HepG2 (cell line): ENCODE results near the gene RECK. TPM values are rescaled to one million over a fixed set of nuclear protein-coding genes. Genes with fewer than 3 reads are reported as not detected.

ENCODE experiments used
- FOXA3 ChIP-seq: IDR thresholded peaks from 2 replicates; pipeline ENCODE4 v1.6.1; 2016; ENCODE audit warnings: missing genetic modification reagents, missing compliant biosample characterization
- GFI1 ChIP-seq: sonication (generic); formaldehyde crosslinking; IDR thresholded peaks from 2 replicates; pipeline ENCODE4 v1.5.0; 2020; ENCODE audit warnings: missing genetic modification reagents, mild to moderate bottlenecking, borderline replicate concordance
- GLI4 ChIP-seq: sonication (generic); formaldehyde crosslinking; IDR thresholded peaks from 2 replicates; pipeline ENCODE4 v1.5.1; 2020; ENCODE audit warnings: missing genetic modification reagents, mild to moderate bottlenecking, moderate library complexity, borderline replicate concordance
- HMG20A ChIP-seq: IDR thresholded peaks from 2 replicates; pipeline ENCODE4 v1.6.1; 2016; ENCODE audit warnings: borderline replicate concordance
- ISL2 ChIP-seq: sonication (generic); formaldehyde crosslinking; IDR thresholded peaks from 2 replicates; pipeline ENCODE4 v1.5.0; 2020; ENCODE audit warnings: missing genetic modification reagents
- NR2C2 ChIP-seq: sonication (generic); formaldehyde crosslinking; IDR thresholded peaks from 2 replicates; pipeline ENCODE4 v1.4.0; 2020; ENCODE audit warnings: missing genetic modification reagents, mild to moderate bottlenecking, moderate library complexity, borderline replicate concordance
- RBFOX2 ChIP-seq: fragments of 200-400 bp; formaldehyde crosslinking; IDR thresholded peaks from 2 replicates; pipeline ENCODE4 v1.6.1; 2017; ENCODE audit warnings: low read depth, mild to moderate bottlenecking, low read length
- REXO4 ChIP-seq: sonication (generic); formaldehyde crosslinking; IDR thresholded peaks from 2 replicates; pipeline ENCODE4 v1.8.0; 2022; ENCODE audit warnings: missing genetic modification reagents, mild to moderate bottlenecking, borderline replicate concordance
- SALL1 ChIP-seq: sonication (generic); formaldehyde crosslinking; IDR thresholded peaks from 2 replicates; pipeline ENCODE4 v1.8.0; 2022; ENCODE audit warnings: mild to moderate bottlenecking, missing genetic modification reagents
- SIN3A ChIP-seq: IDR thresholded peaks from 2 replicates; pipeline ENCODE4 v1.6.1; 2011; ENCODE audit warnings: low read depth, mild to moderate bottlenecking, control low read depth, low read length, borderline replicate concordance
- SOX13 ChIP-seq, 3 experiments: fragments of 450-650 bp in 1 of 3; sonication (generic) in 1 of 3; formaldehyde crosslinking in 1 of 3; IDR thresholded peaks in 2 of 3; conservative IDR thresholded peaks in 1 of 3; 2 replicates each; pipeline versions ENCODE4 v1.5.0 to v1.6.1; 2016 to 2020; ENCODE audit warnings: antibody characterized with exemption in 1 of 3, mild to moderate bottlenecking in 1 of 3, missing compliant biosample characterization in 1 of 3, missing genetic modification reagents in 1 of 3, moderate library complexity in 1 of 3
- TMF1 ChIP-seq: sonication (generic); formaldehyde crosslinking; IDR thresholded peaks from 2 replicates; pipeline ENCODE4 v1.8.1; 2022; ENCODE audit warnings: low read depth, missing genetic modification reagents
- ZFP36L1 ChIP-seq: sonication (generic); formaldehyde crosslinking; IDR thresholded peaks from 2 replicates; pipeline ENCODE4 v1.8.0; 2022; ENCODE audit warnings: mild to moderate bottlenecking, missing genetic modification reagents, moderate library complexity
- ZNF225 ChIP-seq: sonication (generic); formaldehyde crosslinking; IDR thresholded peaks from 2 replicates; pipeline ENCODE4 v1.4.0; 2020; ENCODE audit warnings: mild to moderate bottlenecking, missing genetic modification reagents
- ZNF34 ChIP-seq: sonication (generic); formaldehyde crosslinking; IDR thresholded peaks from 2 replicates; pipeline ENCODE4 v1.4.0; 2020; ENCODE audit warnings: mild to moderate bottlenecking, missing genetic modification reagents, borderline replicate concordance
- ZNF446 ChIP-seq: sonication (generic); formaldehyde crosslinking; IDR thresholded peaks from 2 replicates; pipeline ENCODE4 v1.5.0; 2020; ENCODE audit warnings: mild to moderate bottlenecking, missing genetic modification reagents
- ZNF556 ChIP-seq: sonication (generic); formaldehyde crosslinking; IDR thresholded peaks from 2 replicates; pipeline ENCODE4 v1.4.0; 2020; ENCODE audit warnings: mild to moderate bottlenecking, missing genetic modification reagents, borderline replicate concordance
- polyA plus RNA-seq, 8 experiments: library from polyadenylated mRNA; depleted of rRNA in 3 of 8; stranded (reverse) in 7 of 8; unstranded in 1 of 8; fragments of >200 nt; fragmentation: Illumina TruSeq in 4 of 8; extraction: Trizol in 4 of 8; gene quantifications; 2 replicates each; pipeline versions ENCODE4 v1.2.1 to v1.2.3, GENCODE V29; 2011 to 2016; ENCODE audit warnings: low read depth in 4 of 8, missing spikeins in 1 of 8, mixed read lengths in 1 of 8; ENCODE audit not compliant: insufficient read depth in 1 of 8
- total RNA-seq, 5 experiments: library from RNA; depleted of rRNA; stranded (reverse); fragments of >200 nt; fragmentation: Illumina TruSeq; extraction: Trizol; gene quantifications; 2 replicates each; pipeline ENCODE4 v1.2.3, GENCODE V29; 2016; ENCODE audit warnings: low read depth in 1 of 5
- TF ChIP-seq, protein P1 (sequence below), 2 experiments: fragments of 450-650 bp in 1 of 2; sonication (generic) in 1 of 2; formaldehyde crosslinking; IDR thresholded peaks; 2 replicates each; pipeline versions ENCODE4 v1.5.0 to v1.8.0; 2020 to 2022; ENCODE audit warnings: mild to moderate bottlenecking in 1 of 2, missing genetic modification reagents in 1 of 2
- TF ChIP-seq, protein P2 (sequence below): IDR thresholded peaks from 2 replicates; pipeline ENCODE4 v1.6.1; 2016; ENCODE audit warnings: missing compliant biosample characterization, missing genetic modification reagents, borderline replicate concordance
- TF ChIP-seq, protein P3 (sequence below): IDR thresholded peaks from 2 replicates; pipeline ENCODE4 v1.6.1; 2012; ENCODE audit warnings: low read length, improper control_type of control experiment

Gene RECK
- total and polyA plus RNA-seq, 2 of the 13 experiments (the other 11 are each of a cell fraction or from before 2014, with no cell fraction given) = 3.1 to 4.8 TPM

DNA sequence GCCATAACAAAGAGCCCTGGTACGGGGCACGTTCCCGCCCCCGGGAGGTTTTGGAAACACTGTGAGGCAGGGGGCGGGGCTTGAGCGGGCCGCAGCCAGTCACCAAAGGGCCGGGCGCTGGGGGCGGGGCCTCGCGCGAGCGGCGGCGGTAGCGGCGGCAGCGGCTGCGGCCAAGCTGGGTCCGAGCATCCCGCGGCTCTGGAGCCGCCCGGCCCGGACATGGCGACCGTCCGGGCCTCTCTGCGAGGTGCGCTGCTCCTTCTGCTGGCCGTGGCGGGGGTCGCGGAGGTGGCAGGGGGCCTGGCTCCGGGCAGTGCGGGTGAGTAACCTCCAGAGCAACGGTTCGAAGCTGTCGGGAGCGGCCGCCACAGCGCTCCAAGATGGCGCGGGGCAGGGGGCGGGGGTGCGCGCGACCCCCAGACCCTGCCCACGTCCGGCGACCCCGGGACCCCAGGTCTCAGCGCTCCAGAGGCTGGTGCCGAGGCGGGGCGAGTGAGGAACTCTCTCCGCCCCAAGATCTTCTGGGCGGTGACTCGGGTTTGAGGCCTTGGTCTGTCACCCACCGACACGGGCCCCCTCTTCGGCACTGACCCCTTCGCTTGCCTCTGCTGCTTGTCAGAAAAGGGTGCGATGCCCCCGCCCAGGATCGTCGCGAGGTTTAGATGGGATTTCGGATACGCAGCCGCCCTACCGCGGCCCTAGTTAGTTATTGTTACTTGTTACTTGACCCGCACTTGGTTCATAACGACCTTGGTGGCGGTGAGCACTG is at the start of gene RECK (continued):
- TF ChIP-seq, protein P1, sequence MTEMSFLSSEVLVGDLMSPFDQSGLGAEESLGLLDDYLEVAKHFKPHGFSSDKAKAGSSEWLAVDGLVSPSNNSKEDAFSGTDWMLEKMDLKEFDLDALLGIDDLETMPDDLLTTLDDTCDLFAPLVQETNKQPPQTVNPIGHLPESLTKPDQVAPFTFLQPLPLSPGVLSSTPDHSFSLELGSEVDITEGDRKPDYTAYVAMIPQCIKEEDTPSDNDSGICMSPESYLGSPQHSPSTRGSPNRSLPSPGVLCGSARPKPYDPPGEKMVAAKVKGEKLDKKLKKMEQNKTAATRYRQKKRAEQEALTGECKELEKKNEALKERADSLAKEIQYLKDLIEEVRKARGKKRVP (CRISPR knock-in tag; IDR thresholded peaks at IDR 0.05) = no peak
- TF ChIP-seq, protein P2, sequence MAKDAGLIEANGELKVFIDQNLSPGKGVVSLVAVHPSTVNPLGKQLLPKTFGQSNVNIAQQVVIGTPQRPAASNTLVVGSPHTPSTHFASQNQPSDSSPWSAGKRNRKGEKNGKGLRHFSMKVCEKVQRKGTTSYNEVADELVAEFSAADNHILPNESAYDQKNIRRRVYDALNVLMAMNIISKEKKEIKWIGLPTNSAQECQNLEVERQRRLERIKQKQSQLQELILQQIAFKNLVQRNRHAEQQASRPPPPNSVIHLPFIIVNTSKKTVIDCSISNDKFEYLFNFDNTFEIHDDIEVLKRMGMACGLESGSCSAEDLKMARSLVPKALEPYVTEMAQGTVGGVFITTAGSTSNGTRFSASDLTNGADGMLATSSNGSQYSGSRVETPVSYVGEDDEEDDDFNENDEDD (CRISPR knock-in tag) = peak; percentile 52; the same call in 1 of the 2 replicates
- TF ChIP-seq FOXA3 (CRISPR knock-in tag) (no peak), REXO4 (CRISPR knock-in tag) (no peak), TMF1 (CRISPR knock-in tag) (no peak), ZNF34 (CRISPR knock-in tag) (peak; percentile 45; the same call in 1 of the 2 replicates), GFI1 (CRISPR knock-in tag) (0 out of 2 replicates have a peak, but pooled peaks have one; percentile 17), ZNF556 (CRISPR knock-in tag) (peak; percentile 69; the same call in 1 of the 2 replicates), SOX13 (IDR thresholded peaks at IDR 0.05) (no peak), SOX13 (CRISPR knock-in tag; conservative IDR thresholded peaks at IDR 0.05 in 1 of 2, IDR thresholded peaks at IDR 0.05 in 1 of 2) (no peak), NR2C2 (CRISPR knock-in tag) (0 out of 2 replicates have a peak, but pooled peaks have one; percentile 34), HMG20A (no peak), GLI4 (CRISPR knock-in tag) (peak; percentile 80; the same call in 1 of the 2 replicates), ZFP36L1 (CRISPR knock-in tag) (no peak), ZNF225 (CRISPR knock-in tag) (peak; percentile 59; the same call in 1 of the 2 replicates), SIN3A (peak; percentile 16; the same call in 1 of the 2 replicates), ISL2 (CRISPR knock-in tag) (no peak), ZNF446 (CRISPR knock-in tag) (peak; percentile 70; the same call in 1 of the 2 replicates), SALL1 (peak; percentile 40), RBFOX2 (peak; percentile 49; the same call in 1 of the 2 replicates)
- TF ChIP-seq, protein P3, sequence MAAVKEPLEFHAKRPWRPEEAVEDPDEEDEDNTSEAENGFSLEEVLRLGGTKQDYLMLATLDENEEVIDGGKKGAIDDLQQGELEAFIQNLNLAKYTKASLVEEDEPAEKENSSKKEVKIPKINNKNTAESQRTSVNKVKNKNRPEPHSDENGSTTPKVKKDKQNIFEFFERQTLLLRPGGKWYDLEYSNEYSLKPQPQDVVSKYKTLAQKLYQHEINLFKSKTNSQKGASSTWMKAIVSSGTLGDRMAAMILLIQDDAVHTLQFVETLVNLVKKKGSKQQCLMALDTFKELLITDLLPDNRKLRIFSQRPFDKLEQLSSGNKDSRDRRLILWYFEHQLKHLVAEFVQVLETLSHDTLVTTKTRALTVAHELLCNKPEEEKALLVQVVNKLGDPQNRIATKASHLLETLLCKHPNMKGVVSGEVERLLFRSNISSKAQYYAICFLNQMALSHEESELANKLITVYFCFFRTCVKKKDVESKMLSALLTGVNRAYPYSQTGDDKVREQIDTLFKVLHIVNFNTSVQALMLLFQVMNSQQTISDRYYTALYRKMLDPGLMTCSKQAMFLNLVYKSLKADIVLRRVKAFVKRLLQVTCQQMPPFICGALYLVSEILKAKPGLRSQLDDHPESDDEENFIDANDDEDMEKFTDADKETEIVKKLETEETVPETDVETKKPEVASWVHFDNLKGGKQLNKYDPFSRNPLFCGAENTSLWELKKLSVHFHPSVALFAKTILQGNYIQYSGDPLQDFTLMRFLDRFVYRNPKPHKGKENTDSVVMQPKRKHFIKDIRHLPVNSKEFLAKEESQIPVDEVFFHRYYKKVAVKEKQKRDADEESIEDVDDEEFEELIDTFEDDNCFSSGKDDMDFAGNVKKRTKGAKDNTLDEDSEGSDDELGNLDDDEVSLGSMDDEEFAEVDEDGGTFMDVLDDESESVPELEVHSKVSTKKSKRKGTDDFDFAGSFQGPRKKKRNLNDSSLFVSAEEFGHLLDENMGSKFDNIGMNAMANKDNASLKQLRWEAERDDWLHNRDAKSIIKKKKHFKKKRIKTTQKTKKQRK = no peak
